ENCODE results near the gene SAMD4A.

Gene SAMD4A

GRCh38 chr14:54782751-54783659, 216.1 kb downstream of the SAMD4A start:
- H3K4me3 ChIP-seq (ENCODE audit: low read depth, low read length) = no peak overlapping the region
- TF ChIP-seq CTCF (IDR thresholded peaks at IDR 0.05; ENCODE audit: low read depth, low read length, missing control alignments) = peak; percentile 65
- peak; percentile 62 for DNase-seq (ENCODE audit: low read depth)

- no peak overlapping the region for H3K4me3 ChIP-seq (ENCODE audit: low read depth, low read length)
- no peak for TF ChIP-seq CTCF (IDR thresholded peaks at IDR 0.05; ENCODE audit: low read depth, low read length, missing control alignments)
- DNase-seq (ENCODE audit: low read depth) = no peak
Measured at GRCh38 chr14:54783660-54784015, 216.7 kb downstream of the SAMD4A start.

GRCh38 chr14:54784060-54784459, 217.1 kb downstream of the SAMD4A start:
- H3K4me3 ChIP-seq (ENCODE audit: low read depth, low read length) = no peak overlapping the region
- TF ChIP-seq CTCF (IDR thresholded peaks at IDR 0.05; ENCODE audit: low read depth, low read length, missing control alignments) = no peak
- DNase-seq (ENCODE audit: low read depth) = no peak

- TF ChIP-seq CTCF (IDR thresholded peaks at IDR 0.05; ENCODE audit: low read depth, low read length, missing control alignments) = no peak
- DNase-seq (ENCODE audit: low read depth) = no peak
- no peak overlapping the region for H3K4me3 ChIP-seq (ENCODE audit: low read depth, low read length)
Measured at GRCh38 chr14:54784657-54785056, 217.7 kb downstream of the SAMD4A start.

GRCh38 chr14:54785136-54785777, 218.3 kb downstream of the SAMD4A start:
- DNase-seq (ENCODE audit: low read depth) = no peak
- TF ChIP-seq CTCF (IDR thresholded peaks at IDR 0.05; ENCODE audit: low read depth, low read length, missing control alignments) = no peak
- no peak overlapping the region for H3K4me3 ChIP-seq (ENCODE audit: low read depth, low read length)

- H3K4me3 ChIP-seq (ENCODE audit: low read depth, low read length) = no peak overlapping the region
- TF ChIP-seq CTCF (IDR thresholded peaks at IDR 0.05; ENCODE audit: low read depth, low read length, missing control alignments) = no peak
- no peak for DNase-seq (ENCODE audit: low read depth)
Measured at GRCh38 chr14:54785778-54786770, 219.1 kb downstream of the SAMD4A start.
